IMR-90 (cell line): Measurements from ENCODE around the gene UBASH3A. TPM values are rescaled to one million over a fixed set of nuclear protein-coding genes. Genes with fewer than 3 reads are reported as not detected.

Source experiments
- ATAC-seq: fragments of 200-7000 bp; cut with Tn5 transposase; 2 replicates; pipeline ENCODE4 v1.9.1; 2020; ENCODE audit warnings: low read depth, mild to moderate bottlenecking, moderate library complexity
- BruUV-seq: library from RNA; stranded (reverse); fragments of 400-500 nt; replicated peaks from 2 replicates; lab custom pipeline; 2021; lab: Mats Ljungman, UMichigan
- CTCF ChIA-PET: fragments of 300-600 bp; formaldehyde crosslinking; extraction: SDS; loops from one replicate; lab custom pipeline; 2021; ENCODE audit warnings: antibody characterized with exemption; lab: Yijun Ruan, JAX
- POLR2A ChIA-PET: fragments of 300-600 bp; sonication (Branson Sonifier 250); formaldehyde crosslinking; loops from one replicate; lab custom pipeline; 2022; ENCODE audit warnings: antibody characterized with exemption; ENCODE audit not compliant: unreplicated experiment; lab: Charles Lee
- DNase-seq: peaks from one replicate; pipeline ENCODE4 v3.0.0; 2013
- H2AFZ ChIP-seq: replicated peaks from 2 replicates; pipeline ENCODE3; 2013; ENCODE audit warnings: low read length, mild to moderate bottlenecking; ENCODE audit not compliant: poor library complexity
- H2AK5ac ChIP-seq: 2 replicates; pipeline ENCODE4 v1.6.1; 2013; ENCODE audit warnings: low read depth, low read length, inconsistent platforms
- H2AK9ac ChIP-seq: replicated peaks from 2 replicates; pipeline ENCODE3; 2013; ENCODE audit warnings: mild to moderate bottlenecking, low read depth, low read length, moderate library complexity; ENCODE audit not compliant: poor library complexity
- H2BK120ac ChIP-seq: 2 replicates; pipeline ENCODE4 v1.6.1; 2013; ENCODE audit warnings: low read depth, low read length, inconsistent platforms
- H2BK15ac ChIP-seq: 3 replicates; pipeline ENCODE4 v1.6.1; 2013; ENCODE audit warnings: low read depth, low read length, inconsistent platforms
- H2BK20ac ChIP-seq: 2 replicates; pipeline ENCODE4 v1.6.1; 2013; ENCODE audit warnings: low read depth, mild to moderate bottlenecking, inconsistent platforms, low read length, moderate library complexity
- H2BK5ac ChIP-seq: 2 replicates; pipeline ENCODE4 v1.6.1; 2013; ENCODE audit warnings: mild to moderate bottlenecking, low read depth, low read length, inconsistent platforms; ENCODE audit not compliant: poor library complexity, severe bottlenecking
- H3K14ac ChIP-seq: replicated peaks from 2 replicates; pipeline ENCODE4 v1.6.1; 2013; ENCODE audit warnings: low read depth, low read length, inconsistent platforms
- H3K18ac ChIP-seq: 2 replicates; pipeline ENCODE4 v1.6.1; 2013; ENCODE audit warnings: low read depth, low read length, control low read depth
- H3K23ac ChIP-seq: 2 replicates; pipeline ENCODE4 v1.6.1; 2013; ENCODE audit warnings: low read depth, low read length, inconsistent platforms
- H3K27ac ChIP-seq: 2 replicates; pipeline ENCODE4 v1.5.1; 2013; ENCODE audit warnings: mild to moderate bottlenecking, control low read depth, low read length; ENCODE audit not compliant: insufficient read depth
- H3K27me3 ChIP-seq: 2 replicates; pipeline ENCODE4 v1.6.1; 2013; ENCODE audit warnings: low read length; ENCODE audit not compliant: control insufficient read depth, insufficient read depth
- H3K36me3 ChIP-seq: 2 replicates; pipeline ENCODE4 v1.6.1; 2013; ENCODE audit warnings: low read length, mixed read lengths; ENCODE audit not compliant: control insufficient read depth, insufficient read depth
- H3K4ac ChIP-seq: 2 replicates; pipeline ENCODE4 v1.6.1; 2013; ENCODE audit warnings: low read depth, low read length, inconsistent platforms
- H3K4me1 ChIP-seq: 2 replicates; pipeline ENCODE4 v1.6.1; 2013; ENCODE audit warnings: low read length, mixed read lengths; ENCODE audit not compliant: control insufficient read depth, insufficient read depth
- H3K4me2 ChIP-seq: 2 replicates; pipeline ENCODE4 v1.6.1; 2013; ENCODE audit warnings: low read depth, mild to moderate bottlenecking, control low read depth, low read length, moderate library complexity
- H3K4me3 ChIP-seq: 2 replicates; pipeline ENCODE4 v1.5.1; 2013; ENCODE audit warnings: low read depth, mild to moderate bottlenecking, control low read depth, low read length, moderate library complexity; ENCODE audit not compliant: insufficient read depth
- H3K56ac ChIP-seq: 2 replicates; pipeline ENCODE4 v1.6.1; 2013; ENCODE audit warnings: low read length, inconsistent platforms; ENCODE audit not compliant: insufficient read depth; ENCODE audit errors: extremely low read depth
- H3K79me1 ChIP-seq, 2 experiments: 2 replicates each; pipeline ENCODE4 v1.6.1; 2013; ENCODE audit warnings: low read length in 2 of 2, inconsistent platforms in 1 of 2, low read depth in 1 of 2
- H3K9ac ChIP-seq: 2 replicates; pipeline ENCODE4 v1.6.1; 2013; ENCODE audit warnings: low read depth, low read length, control low read depth
- H3K9me1 ChIP-seq: 2 replicates; pipeline ENCODE4 v1.6.1; 2013; ENCODE audit warnings: low read length, inconsistent platforms; ENCODE audit not compliant: insufficient read depth
- H3K9me3 ChIP-seq: 2 replicates; pipeline ENCODE4 v1.6.1; 2013; ENCODE audit warnings: low read length; ENCODE audit not compliant: control insufficient read depth, insufficient read depth
- H4K20me1 ChIP-seq: 2 replicates; pipeline ENCODE4 v1.6.1; 2013; ENCODE audit warnings: low read length, inconsistent platforms; ENCODE audit not compliant: insufficient read depth
- H4K5ac ChIP-seq: 2 replicates; pipeline ENCODE4 v1.6.1; 2013; ENCODE audit warnings: mild to moderate bottlenecking, low read depth, low read length, control low read depth
- H4K8ac ChIP-seq, 2 experiments: 2 replicates each; pipeline ENCODE4 v1.6.1; 2013; ENCODE audit warnings: low read depth in 2 of 2, low read length in 2 of 2, control low read depth in 1 of 2, inconsistent platforms in 1 of 2
- H4K91ac ChIP-seq: 2 replicates; pipeline ENCODE4 v1.6.1; 2013; ENCODE audit warnings: low read depth, low read length, inconsistent platforms; ENCODE audit not compliant: insufficient read depth
- CEBPB ChIP-seq: IDR thresholded peaks from 2 replicates; pipeline ENCODE4 v1.6.1; 2012; ENCODE audit warnings: low read depth, low read length, improper control_type of control experiment
- CHD1 ChIP-seq: IDR thresholded peaks from 2 replicates; pipeline ENCODE4 v1.6.1; 2012; ENCODE audit warnings: low read depth, low read length, improper control_type of control experiment
- FOS ChIP-seq: fragments of 150-350 bp; IDR thresholded peaks from 2 replicates; pipeline ENCODE4 v1.6.1; 2016; ENCODE audit warnings: low read depth, low read length
- MAZ ChIP-seq: IDR thresholded peaks from 2 replicates; pipeline ENCODE4 v1.6.1; 2012; ENCODE audit warnings: low read depth, mild to moderate bottlenecking, low read length, improper control_type of control experiment, moderate library complexity, borderline replicate concordance
- MXI1 ChIP-seq: IDR thresholded peaks from 2 replicates; pipeline ENCODE4 v1.6.1; 2012; ENCODE audit warnings: low read depth, mild to moderate bottlenecking, low read length, moderate library complexity, borderline replicate concordance
- NFE2L2 ChIP-seq: fragments of 150-350 bp; IDR thresholded peaks from 2 replicates; pipeline ENCODE4 v1.6.1; 2016; ENCODE audit warnings: low read depth, mild to moderate bottlenecking, low read length
- POLR2A ChIP-seq: IDR thresholded peaks from 2 replicates; pipeline ENCODE4 v1.6.1; 2012; ENCODE audit warnings: mild to moderate bottlenecking, low read depth, low read length
- RAD21 ChIP-seq: IDR thresholded peaks from 2 replicates; pipeline ENCODE4 v1.6.1; 2012; ENCODE audit warnings: low read length, improper control_type of control experiment
- RCOR1 ChIP-seq: IDR thresholded peaks from 2 replicates; pipeline ENCODE4 v1.6.1; 2012; ENCODE audit warnings: mild to moderate bottlenecking, low read length, improper control_type of control experiment; ENCODE audit not compliant: insufficient replicate concordance
- SMC3 ChIP-seq: fragments of 150-350 bp; IDR thresholded peaks from 2 replicates; pipeline ENCODE4 v1.6.1; 2016; ENCODE audit warnings: low read depth, mild to moderate bottlenecking, antibody characterized with exemption, low read length, moderate library complexity
- WGBS, 2 experiments: methylation state at CpG; one replicate each; pipeline versions ENCODE4 v1.1.5 to v1.1.7; 2013; ENCODE audit warnings: missing lambda C conversion rate in 2 of 2; ENCODE audit not compliant: insufficient read length in 1 of 2; ENCODE audit errors: extremely low coverage in 2 of 2; 5-methylcytosine and 5-hydroxymethylcytosine counted together
- dilution Hi-C: fragments of 300-500 bp; cut with HindIII; formaldehyde crosslinking; loops from one replicate; pipeline ENCODE4 v1.14.3; 2018; ENCODE audit warnings: low sequenced_read_pairs; ENCODE audit not compliant: unreplicated experiment
- in situ Hi-C: fragments of 300-500 bp; cut with MboI; formaldehyde crosslinking; loops from 3 replicates; pipeline ENCODE4 v1.14.3; 2019; ENCODE audit warnings: low sequenced_read_pairs, inconsistent platforms, mixed read lengths
- intact Hi-C: fragments of 100-400 bp; cut with micrococcal nuclease; formaldehyde crosslinking; loops from 2 replicates; pipeline ENCODE4 v1.10.0; 2022
- polyA plus RNA-seq, 3 experiments: library from polyadenylated mRNA; depleted of rRNA; stranded (reverse); fragments of >200 nt; gene quantifications; 2 replicates each; pipeline ENCODE4 v1.2.3, GENCODE V29; 2012; ENCODE audit warnings: low replicate concordance in 1 of 3
- total RNA-seq: library from RNA; depleted of rRNA; stranded (reverse); fragments of >200 nt; gene quantifications from 2 replicates; pipeline ENCODE4 v1.2.3, GENCODE V29; 2012
- TF ChIP-seq, protein P1 (sequence below): conservative IDR thresholded peaks from 2 replicates; pipeline ENCODE4 v1.5.1; 2012; ENCODE audit warnings: mild to moderate bottlenecking, low read depth, low read length, improper control_type of control experiment

Gene UBASH3A
- total and polyA plus RNA-seq, 2 of the 4 experiments (the other 2 are of a cell fraction), result not detected

DNA sequence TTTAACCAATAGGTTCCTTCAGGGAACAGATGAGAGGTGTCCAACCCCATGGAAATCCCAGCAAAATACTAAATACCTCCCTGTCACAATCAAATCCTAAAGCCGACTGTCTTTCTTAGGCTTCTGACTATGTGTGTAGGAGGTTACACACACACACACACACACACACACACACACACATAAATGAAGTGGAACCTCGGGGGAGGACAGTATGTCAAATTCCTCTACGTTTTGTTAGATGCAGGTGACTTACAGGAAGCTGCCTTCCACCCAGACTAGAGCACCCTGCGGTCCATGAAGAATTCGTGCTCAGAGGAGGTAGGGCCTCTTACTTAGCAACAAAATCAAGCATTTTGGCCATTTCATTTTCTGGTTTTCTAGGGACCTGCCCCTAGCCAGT is 75.9 kb downstream of the UBASH3A start:
- Histone ChIP-seq H2BK15ac (no peak overlapping the region), H2BK120ac (no peak overlapping the region), H3K23ac (no peak overlapping the region), H4K20me1 (no peaks in the 10 kb centered on the region), H3K4me3 (no peak overlapping the region), H2AFZ (no peak overlapping the region), H3K9me3 (no peaks in the 10 kb centered on the region), H3K14ac (no peak overlapping the region), H3K4me2 (no peak overlapping the region), H3K9ac (no peak overlapping the region), H3K27me3 (peaks cover 8% of the 10 kb centered on the region; the same call in 1 of the 2 replicates), H3K56ac (no peak overlapping the region), H3K18ac (no peak overlapping the region), H3K9me1 (no peaks in the 10 kb centered on the region), H3K27ac (no peak overlapping the region), H3K4ac (no peak overlapping the region), H2BK20ac (no peak overlapping the region), H2AK5ac (no peak overlapping the region), H2AK9ac (no peak overlapping the region), H3K79me1 (no peaks in the 10 kb centered on the region), H3K4me1 (no peaks in the 10 kb centered on the region), H3K36me3 (no peaks in the 10 kb centered on the region), H4K8ac (no peak overlapping the region), H4K5ac (no peak overlapping the region), H4K91ac (no peak overlapping the region), H2BK5ac (no peak overlapping the region)
- ChIA-PET CTCF (no interaction called here), POLR2A (no interaction called here)
- TF ChIP-seq MAZ (no peak), MXI1 (no peak), POLR2A (no peak), RAD21 (no peak), SMC3 (no peak), CEBPB (no peak), RCOR1 (no peak), FOS (no peak), CHD1 (no peak), NFE2L2 (no peak)
- TF ChIP-seq, protein P1, sequence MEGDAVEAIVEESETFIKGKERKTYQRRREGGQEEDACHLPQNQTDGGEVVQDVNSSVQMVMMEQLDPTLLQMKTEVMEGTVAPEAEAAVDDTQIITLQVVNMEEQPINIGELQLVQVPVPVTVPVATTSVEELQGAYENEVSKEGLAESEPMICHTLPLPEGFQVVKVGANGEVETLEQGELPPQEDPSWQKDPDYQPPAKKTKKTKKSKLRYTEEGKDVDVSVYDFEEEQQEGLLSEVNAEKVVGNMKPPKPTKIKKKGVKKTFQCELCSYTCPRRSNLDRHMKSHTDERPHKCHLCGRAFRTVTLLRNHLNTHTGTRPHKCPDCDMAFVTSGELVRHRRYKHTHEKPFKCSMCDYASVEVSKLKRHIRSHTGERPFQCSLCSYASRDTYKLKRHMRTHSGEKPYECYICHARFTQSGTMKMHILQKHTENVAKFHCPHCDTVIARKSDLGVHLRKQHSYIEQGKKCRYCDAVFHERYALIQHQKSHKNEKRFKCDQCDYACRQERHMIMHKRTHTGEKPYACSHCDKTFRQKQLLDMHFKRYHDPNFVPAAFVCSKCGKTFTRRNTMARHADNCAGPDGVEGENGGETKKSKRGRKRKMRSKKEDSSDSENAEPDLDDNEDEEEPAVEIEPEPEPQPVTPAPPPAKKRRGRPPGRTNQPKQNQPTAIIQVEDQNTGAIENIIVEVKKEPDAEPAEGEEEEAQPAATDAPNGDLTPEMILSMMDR, result no peak
- no peak for ATAC-seq
- DNase-seq, result no peak
- dilution Hi-C loops, result no loop called here
- in situ Hi-C loops, result no loop called here
- no TSS peak for BruUV-seq
- intact Hi-C loops, result no loop called here
- whole genome bisulfite sequencing, 2 experiments, result 50% methylated on average over 2 of the region's 5 CpGs; no CpG with 5 or more reads in 1 of the 2 experiments
